ENCODE data around the gene HPCA. TPM values are rescaled to one million over a fixed set of nuclear protein-coding genes. Genes with fewer than 3 reads are reported as not detected.

Gene HPCA
- polyA plus RNA-seq, 1 donor (not counting 4 experiments of a cell fraction or from before 2014, with no cell fraction given), result not detected

GRCh38 chr1:32869923-32870614, 16.2 kb upstream of the HPCA start:
- Histone ChIP-seq H3K9me1 (ENCODE audit: control insufficient read depth, extremely low read depth, insufficient read depth, low read length) (no peaks in the 10 kb centered on the region), H3K27me3 (ENCODE audit: control insufficient read depth, extremely low read depth, insufficient read depth, low read length) (peaks cover 24% of the 10 kb centered on the region), H3K27ac (ENCODE audit: control insufficient read depth, insufficient read depth, low read length) (no peak overlapping the region), H3K9me3 (ENCODE audit: control insufficient read depth, low read depth, low read length) (no peaks in the 10 kb centered on the region), H3K4me3 (ENCODE audit: control insufficient read depth in 2 of 3, extremely low read depth in 1 of 3, insufficient read depth in 2 of 3, low read depth in 1 of 3, low read length in 3 of 3) (peak overlapping the region in 1 of 3 experiments; percentile 20), H4K20me1 (ENCODE audit: control insufficient read depth, extremely low read depth, insufficient read depth, low read length) (no peaks in the 10 kb centered on the region), H2AFZ (ENCODE audit: control insufficient read depth, low read length) (no peak overlapping the region), H3K4me1 (ENCODE audit: control insufficient read depth, extremely low read depth, insufficient read depth, low read length) (no peaks in the 10 kb centered on the region), H3K79me2 (ENCODE audit: control insufficient read depth, insufficient read depth, low read length) (no peaks in the 10 kb centered on the region), H3K4me2 (ENCODE audit: control insufficient read depth, extremely low read depth, insufficient read depth, low read depth, low read length) (no peak overlapping the region), H3K36me3 (ENCODE audit: control insufficient read depth in 2 of 2, extremely low read depth in 1 of 2, insufficient read depth in 2 of 2, low read length in 2 of 2) (no peaks in the 10 kb centered on the region), H3K9ac (ENCODE audit: control insufficient read depth, extremely low read depth, insufficient read depth, low read length) (no peak overlapping the region)
- TF ChIP-seq EZH2 (IDR thresholded peaks at IDR 0.05; ENCODE audit: low read length) (peak; percentile 62), CTCF (optimal IDR thresholded peaks at IDR 0.05 in 1 of 3, IDR thresholded peaks at IDR 0.05 in 1 of 3, conservative IDR thresholded peaks at IDR 0.05 in 1 of 3; ENCODE audit: extremely low read depth in 1 of 3, insufficient read depth in 2 of 3, low read length in 3 of 3) (no peak)
- dilution Hi-C loops (cut with MboI; ENCODE audit: extremely low pct_ligation_motif_present, low sequenced_read_pairs), result no loop called here
- no peak for DNase-seq (ENCODE audit: low read depth, low spot score)
- no peak for FAIRE-seq

- H4K20me1 ChIP-seq (ENCODE audit: control insufficient read depth, extremely low read depth, insufficient read depth, low read length), result no peaks in the 10 kb centered on the region
- no peak within 1 kb of the TSS for H3K27ac ChIP-seq (ENCODE audit: control insufficient read depth, insufficient read depth, low read length)
- peaks cover 24% of the 10 kb centered on the region for H3K27me3 ChIP-seq (ENCODE audit: control insufficient read depth, extremely low read depth, insufficient read depth, low read length)
- no peaks in the 10 kb centered on the region for H3K79me2 ChIP-seq (ENCODE audit: control insufficient read depth, insufficient read depth, low read length)
- peak within 1 kb of the TSS; percentile 54 for H3K4me2 ChIP-seq (ENCODE audit: control insufficient read depth, extremely low read depth, insufficient read depth, low read depth, low read length)
- H3K9ac ChIP-seq (ENCODE audit: control insufficient read depth, extremely low read depth, insufficient read depth, low read length), result no peak within 1 kb of the TSS
- FAIRE-seq (no peak), DNase-seq (ENCODE audit: low read depth, low spot score) (no peak)
- TF ChIP-seq EZH2 (IDR thresholded peaks at IDR 0.05; ENCODE audit: low read length), result no peak
- no peak for TF ChIP-seq CTCF (optimal IDR thresholded peaks at IDR 0.05 in 1 of 3, IDR thresholded peaks at IDR 0.05 in 1 of 3, conservative IDR thresholded peaks at IDR 0.05 in 1 of 3; ENCODE audit: extremely low read depth in 1 of 3, insufficient read depth in 2 of 3, low read length in 3 of 3)
- dilution Hi-C loops (cut with MboI; ENCODE audit: extremely low pct_ligation_motif_present, low sequenced_read_pairs), result no loop called here
- peak within 1 kb of the TSS in 1 of 3 experiments; percentile 33 for H3K4me3 ChIP-seq (ENCODE audit: control insufficient read depth in 2 of 3, extremely low read depth in 1 of 3, insufficient read depth in 2 of 3, low read depth in 1 of 3, low read length in 3 of 3)
- H3K4me1 ChIP-seq (ENCODE audit: control insufficient read depth, extremely low read depth, insufficient read depth, low read length), result no peaks in the 10 kb centered on the region
- no peaks in the 10 kb centered on the region for H3K9me1 ChIP-seq (ENCODE audit: control insufficient read depth, extremely low read depth, insufficient read depth, low read length)
- no peaks in the 10 kb centered on the region for H3K9me3 ChIP-seq (ENCODE audit: control insufficient read depth, low read depth, low read length)
- no peak within 1 kb of the TSS for H2AFZ ChIP-seq (ENCODE audit: control insufficient read depth, low read length)
- H3K36me3 ChIP-seq (ENCODE audit: control insufficient read depth in 2 of 2, extremely low read depth in 1 of 2, insufficient read depth in 2 of 2, low read length in 2 of 2), result no peaks in the 10 kb centered on the region
These were observed 15.5 kb upstream of the HPCA start, which contains the start of gene FNDC5 for GRCh38 chr1:32870615-32871363. TSS of gene FNDC5 (minus strand) at chr1:32870912.
